HG02798 (cell line): ENCODE results near the gene COP1.
"Not testable (repeated sequence)": the region's sequence is repeated elsewhere in the genome, so short reads cannot be mapped to it uniquely, and the experiment has no call there.

Experiments
- ATAC-seq: cut with Tn5 transposase; IDR thresholded peaks from one replicate; pipeline ENCODE4 v1.9.1; 2021; ENCODE audit warnings: mild to moderate bottlenecking; ENCODE audit not compliant: unreplicated experiment, poor library complexity

The COP1 gene

GRCh38 chr1:176206961-176207902 lies at the start of gene COP1:
Gene COP1 (minus strand): TSS chr1:176207286. CDS start chr1:176206978, 308 bp downstream.
- ATAC-seq: peak; percentile 88

DNA sequence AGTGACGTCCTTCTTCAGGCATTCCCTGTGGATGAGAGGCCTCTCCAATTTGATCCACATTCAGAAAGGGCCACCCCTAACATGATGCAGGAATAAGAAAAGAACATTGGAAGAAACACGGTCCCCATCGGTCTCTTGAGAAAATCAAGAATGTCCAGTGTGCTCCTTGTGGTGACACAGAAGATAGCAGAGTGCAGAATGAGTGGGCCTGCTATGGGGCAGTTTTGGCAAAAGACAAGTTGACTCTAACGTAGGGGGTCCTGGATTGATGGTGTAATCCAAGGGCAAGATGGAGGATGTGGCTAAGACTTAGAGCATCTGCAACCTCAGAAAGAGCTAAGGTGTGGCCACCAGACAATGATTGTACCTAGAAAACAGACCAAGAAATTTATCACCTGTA lies 45.1 kb upstream of the COP1 start:
- no peak for ATAC-seq

DNA sequence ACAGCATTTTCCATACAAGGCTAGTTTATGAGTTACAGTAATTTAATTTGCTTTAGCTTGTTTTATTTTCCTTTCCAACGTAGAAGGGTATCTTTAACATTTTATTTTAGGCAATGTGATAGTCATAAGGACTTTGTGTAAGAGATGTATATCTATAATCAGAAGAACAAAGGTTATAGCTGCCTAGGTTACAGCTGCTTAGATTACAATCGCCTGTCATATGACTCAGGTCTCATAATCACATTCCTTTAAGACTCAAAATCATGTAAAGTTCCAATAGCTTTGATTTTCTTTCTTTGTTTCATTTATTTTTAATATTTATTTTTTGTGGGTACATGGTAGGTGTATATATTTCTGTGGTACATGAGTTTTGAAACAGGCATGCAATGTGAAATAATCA lies 37.8 kb upstream of the COP1 start:
- no peak for ATAC-seq

GRCh38 chr1:176243746-176244145 lies 36.7 kb upstream of the COP1 start:
- ATAC-seq: no peak

GRCh38 chr1:176241385-176242015 lies 34.4 kb upstream of the COP1 start:
- ATAC-seq: no peak

GRCh38 chr1:176233657-176234056 lies 26.6 kb upstream of the COP1 start:
- not testable (repeated sequence) for ATAC-seq

GRCh38 chr1:176227579-176227978 lies 20.5 kb upstream of the COP1 start:
- no peak for ATAC-seq

DNA sequence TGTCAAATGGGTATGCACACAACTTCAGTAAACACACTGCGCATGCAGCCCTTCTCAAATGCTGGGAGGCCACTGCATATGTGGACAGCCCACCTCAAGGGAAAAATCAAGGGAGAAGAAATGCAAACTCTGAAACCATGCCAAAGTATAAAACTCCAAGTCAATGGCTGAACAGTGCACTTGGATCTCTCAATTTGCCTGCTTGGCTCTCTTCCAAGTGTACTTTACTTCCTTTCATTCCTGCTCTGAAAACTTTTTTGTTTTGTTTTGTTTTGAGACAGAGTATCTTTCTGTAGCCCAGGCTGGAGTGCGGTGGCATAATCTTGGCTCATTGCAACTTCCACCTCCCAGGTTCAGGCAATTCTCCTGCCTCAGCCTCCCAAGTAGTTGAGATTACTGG lies 18.8 kb upstream of the COP1 start:
- no peak for ATAC-seq

DNA sequence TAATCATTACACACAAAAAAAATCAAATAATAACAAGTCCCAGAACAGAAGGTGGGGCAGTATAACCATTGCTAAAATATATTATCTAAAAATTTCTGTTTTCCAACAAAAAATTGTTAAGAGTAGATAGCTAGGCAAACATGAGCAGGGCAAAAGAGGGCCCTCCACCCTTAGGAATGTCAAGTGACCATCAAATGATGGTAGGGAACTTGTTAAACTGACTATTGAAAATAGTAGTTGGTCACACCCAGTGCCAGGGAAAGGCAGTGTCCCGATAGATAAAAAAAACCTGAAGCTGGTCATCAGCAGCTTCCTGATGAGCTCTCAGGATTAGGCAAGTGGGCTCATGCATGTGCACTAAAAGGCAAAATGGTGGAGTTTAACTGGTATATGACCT lies 18.4 kb upstream of the COP1 start:
- no peak for ATAC-seq

DNA sequence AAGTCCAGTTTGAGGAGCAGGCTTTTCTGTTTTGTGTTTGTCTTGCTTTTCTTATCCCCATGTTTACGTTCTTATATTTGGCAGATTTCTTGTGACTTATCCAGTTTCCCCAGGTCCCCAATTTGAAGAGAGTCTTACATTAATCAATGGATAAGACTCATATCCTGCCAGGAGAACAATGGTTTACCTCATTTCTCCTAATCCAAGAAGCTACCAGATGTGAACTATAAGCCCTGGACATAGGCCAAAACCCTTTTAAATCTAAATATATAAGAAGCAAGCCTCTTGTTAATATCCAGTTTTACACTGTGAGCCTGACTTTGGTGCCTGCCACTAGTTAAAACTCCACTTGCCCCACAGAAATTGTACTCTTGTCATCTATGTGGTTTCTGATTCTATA lies 15.1 kb upstream of the COP1 start:
- no peak for ATAC-seq

- ATAC-seq: no peak
These were observed 13.1 kb upstream of the COP1 start for GRCh38 chr1:176220100-176220689.

GRCh38 chr1:176217461-176218099 lies 10.5 kb upstream of the COP1 start:
- ATAC-seq: no peak

DNA sequence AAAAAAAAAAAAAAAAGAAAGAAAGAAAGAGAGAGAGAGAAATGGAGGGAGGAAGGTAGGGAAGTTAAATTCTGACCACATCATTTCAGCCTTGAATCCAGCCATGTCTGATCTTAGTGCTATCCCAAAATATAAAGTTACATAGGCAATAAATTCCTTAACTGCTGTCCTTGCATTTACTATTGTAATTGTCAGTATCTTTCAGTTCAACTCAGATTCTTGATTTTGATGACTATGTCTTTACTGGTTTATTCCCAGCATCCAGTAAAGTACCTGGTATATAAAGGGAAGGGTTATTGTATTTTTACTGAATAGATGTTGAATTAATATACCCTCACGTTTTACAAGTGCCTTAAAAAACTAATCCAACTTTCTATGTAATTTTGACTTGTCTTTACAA lies 8.9 kb upstream of the COP1 start:
- no peak for ATAC-seq

- ATAC-seq: no peak
These were observed 4.5 kb upstream of the COP1 start for GRCh38 chr1:176211396-176212165.

DNA sequence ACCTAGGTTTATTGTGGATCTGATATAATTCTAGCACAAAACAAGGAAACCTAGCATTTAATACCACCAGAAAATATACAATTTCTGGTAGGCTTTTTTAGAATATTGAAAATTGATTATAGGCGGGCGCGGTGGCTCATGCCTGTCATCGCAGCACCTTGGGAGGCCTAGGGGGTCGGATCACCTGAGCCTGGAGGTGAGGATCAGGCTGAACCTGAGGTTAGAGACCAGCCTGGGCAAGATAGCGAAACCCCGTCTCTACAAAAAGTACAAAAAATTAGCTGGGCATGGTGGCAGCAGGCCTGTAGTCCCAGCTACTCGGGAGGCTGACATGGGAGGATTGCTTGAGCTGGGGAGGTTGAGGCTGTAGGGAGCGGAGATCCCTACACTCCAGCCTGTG lies 948 bp upstream of the COP1 start:
- ATAC-seq: no peak

DNA sequence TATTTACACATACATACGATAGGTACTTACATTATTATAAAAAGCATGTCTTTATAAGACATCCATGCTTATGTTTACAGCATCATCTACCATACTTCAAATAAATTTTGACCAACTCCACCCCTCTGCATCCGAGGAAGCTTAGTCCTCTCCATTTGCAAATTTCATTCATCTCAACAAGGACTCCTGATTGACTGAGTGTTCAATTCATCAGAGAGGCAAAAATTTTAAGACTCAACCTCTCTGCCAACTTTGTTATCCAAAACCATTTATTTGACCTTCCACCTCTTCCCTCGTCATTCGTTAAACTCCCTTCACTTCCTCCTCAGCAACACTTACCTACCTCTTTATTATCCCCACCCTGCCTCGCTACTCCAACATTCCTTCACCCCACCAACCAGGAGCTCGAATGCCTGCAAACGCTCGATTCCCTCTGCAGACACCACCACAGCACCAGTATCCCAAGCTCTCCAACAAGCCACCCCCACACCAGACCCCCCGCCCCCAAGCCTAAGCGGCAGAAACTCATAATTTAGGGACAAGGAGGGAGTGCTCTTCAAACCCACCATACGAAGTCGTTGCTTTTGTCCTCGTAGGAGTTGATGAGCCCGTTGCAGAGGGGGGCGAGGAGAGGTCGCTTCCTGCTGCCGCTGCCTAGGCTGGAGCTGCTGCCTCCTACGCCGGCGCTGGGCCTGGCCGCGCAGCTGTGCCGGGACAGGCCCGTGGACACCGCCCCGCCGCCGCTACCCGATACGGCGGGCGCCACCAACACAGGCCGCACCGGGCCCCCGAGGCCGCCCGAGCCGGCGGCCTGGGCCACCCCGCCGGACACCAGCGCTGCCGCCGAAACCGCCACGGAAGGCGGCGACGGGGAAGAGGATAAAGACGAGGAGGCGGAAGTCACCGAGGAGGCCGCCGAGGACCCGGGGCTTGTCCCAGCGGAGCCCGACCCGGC lies 803 bp downstream of the COP1 start:
- ATAC-seq: peak; percentile 23

GRCh38 chr1:176205332-176205914 lies 1.7 kb downstream of the COP1 start:
- ATAC-seq: no peak

DNA sequence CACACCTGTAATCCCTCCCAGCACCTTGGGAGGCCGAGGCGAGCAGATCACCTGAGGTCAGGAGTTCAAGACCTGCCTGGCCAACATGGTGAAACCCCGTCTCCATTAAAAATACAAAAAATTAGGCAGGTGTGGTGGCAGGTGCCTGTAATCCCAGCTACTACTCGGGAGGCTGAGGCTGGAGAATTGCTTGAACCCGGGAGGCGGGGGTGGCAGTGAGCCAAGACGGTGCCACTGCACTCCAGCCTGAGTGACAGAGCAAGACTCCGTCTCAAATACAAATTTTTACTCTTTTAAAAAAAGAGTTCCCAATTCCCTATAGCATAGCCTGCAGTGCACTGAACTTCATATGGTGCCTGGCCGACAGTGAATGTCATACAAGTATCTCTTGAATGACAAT lies 2.4 kb downstream of the COP1 start:
- not testable (repeated sequence) for ATAC-seq

DNA sequence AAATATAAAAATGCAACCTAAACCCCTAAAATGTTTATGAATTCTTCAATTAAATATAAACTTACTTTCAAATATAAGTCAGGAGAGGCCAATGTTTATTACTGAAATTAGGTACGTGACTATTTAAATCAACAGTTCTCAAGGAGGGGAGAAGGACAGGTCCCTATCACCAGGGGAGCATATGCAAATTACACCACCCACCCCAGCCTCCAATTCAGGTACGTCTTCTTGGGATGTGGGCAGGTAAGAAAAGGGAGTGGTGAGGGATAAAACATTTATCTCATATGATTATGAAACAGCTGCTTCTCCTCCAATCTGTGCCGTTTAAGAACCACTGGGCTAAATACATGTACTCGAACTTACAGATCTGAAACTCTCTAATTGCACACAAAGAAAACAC lies 3.4 kb downstream of the COP1 start:
- ATAC-seq: no peak
